ENCODE measurements around the gene RNU5B-1. TPM values are rescaled to one million over a fixed set of nuclear protein-coding genes. Genes with fewer than 3 reads are reported as not detected.

The RNU5B-1 gene
- total and polyA plus RNA-seq, 10 donors = 24.2 to 62.3 (median 32.6) TPM; not detected in 6

DNA sequence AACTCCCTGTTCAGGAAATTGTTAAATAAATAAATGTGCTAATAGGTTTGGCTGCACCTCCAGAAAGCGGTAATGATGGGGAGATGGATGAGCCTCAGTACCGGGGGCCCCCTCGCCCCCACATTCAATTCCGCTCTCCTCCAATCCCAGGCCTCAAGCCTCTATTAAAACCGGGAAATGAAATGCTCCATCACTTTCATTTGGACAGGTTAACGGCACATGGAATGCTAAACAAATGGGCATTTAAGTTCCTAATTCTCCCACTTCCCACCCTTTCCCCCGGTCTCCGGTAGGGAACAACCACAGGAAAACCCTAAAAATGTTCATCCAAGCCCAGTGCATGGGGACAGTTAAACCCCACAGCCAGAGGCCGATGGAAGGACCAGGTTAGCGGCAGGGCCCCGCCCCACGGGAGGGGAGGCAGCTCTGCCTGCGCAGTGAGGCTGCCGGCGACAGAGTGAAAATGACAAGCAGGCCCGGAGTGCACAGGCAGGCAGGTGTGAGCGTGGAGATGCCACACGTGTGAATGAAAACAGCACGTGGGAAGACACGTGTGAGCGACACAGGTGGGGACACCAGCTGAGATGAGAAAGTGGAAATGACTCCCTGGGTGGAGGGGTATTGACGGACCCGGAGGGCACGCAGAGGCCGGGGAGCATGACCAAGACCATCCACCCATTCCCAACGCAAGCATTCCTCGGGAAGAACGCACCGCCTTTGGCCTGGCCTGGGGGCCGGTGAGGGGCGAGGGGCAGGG is 28.1 kb downstream of the RNU5B-1 start:
- Histone ChIP-seq H3K4me1 (no peaks in the 10 kb centered on the region), H3K27ac (no peak overlapping the region), H3K9me3 (no peaks in the 10 kb centered on the region), H3K4me3 (no peak overlapping the region), H3K27me3 (replicated peaks in 1 of 7) (peaks cover 0 to 27% (median 0%) of the 10 kb centered on the region in 7 donors), H3K36me3 (no peaks in the 10 kb centered on the region)
- TF ChIP-seq, protein P1, sequence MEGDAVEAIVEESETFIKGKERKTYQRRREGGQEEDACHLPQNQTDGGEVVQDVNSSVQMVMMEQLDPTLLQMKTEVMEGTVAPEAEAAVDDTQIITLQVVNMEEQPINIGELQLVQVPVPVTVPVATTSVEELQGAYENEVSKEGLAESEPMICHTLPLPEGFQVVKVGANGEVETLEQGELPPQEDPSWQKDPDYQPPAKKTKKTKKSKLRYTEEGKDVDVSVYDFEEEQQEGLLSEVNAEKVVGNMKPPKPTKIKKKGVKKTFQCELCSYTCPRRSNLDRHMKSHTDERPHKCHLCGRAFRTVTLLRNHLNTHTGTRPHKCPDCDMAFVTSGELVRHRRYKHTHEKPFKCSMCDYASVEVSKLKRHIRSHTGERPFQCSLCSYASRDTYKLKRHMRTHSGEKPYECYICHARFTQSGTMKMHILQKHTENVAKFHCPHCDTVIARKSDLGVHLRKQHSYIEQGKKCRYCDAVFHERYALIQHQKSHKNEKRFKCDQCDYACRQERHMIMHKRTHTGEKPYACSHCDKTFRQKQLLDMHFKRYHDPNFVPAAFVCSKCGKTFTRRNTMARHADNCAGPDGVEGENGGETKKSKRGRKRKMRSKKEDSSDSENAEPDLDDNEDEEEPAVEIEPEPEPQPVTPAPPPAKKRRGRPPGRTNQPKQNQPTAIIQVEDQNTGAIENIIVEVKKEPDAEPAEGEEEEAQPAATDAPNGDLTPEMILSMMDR (IDR thresholded peaks at IDR 0.05 in 8 of 11, conservative IDR thresholded peaks at IDR 0.05 in 3 of 11) = no peak
- TF ChIP-seq POLR2A (IDR thresholded peaks at IDR 0.05) = no peak
- TF ChIP-seq POLR2AphosphoS5 (IDR thresholded peaks at IDR 0.05) = no peak
- WGBS, 5 donors = 88 to 93% (median 91%) methylated on average over 31 of the region's 31 CpGs
- peak; percentile 58 for DNase-seq
- intact Hi-C loops (cut with DNase I; ENCODE audit: low total_unique reads) = no loop called here

DNA sequence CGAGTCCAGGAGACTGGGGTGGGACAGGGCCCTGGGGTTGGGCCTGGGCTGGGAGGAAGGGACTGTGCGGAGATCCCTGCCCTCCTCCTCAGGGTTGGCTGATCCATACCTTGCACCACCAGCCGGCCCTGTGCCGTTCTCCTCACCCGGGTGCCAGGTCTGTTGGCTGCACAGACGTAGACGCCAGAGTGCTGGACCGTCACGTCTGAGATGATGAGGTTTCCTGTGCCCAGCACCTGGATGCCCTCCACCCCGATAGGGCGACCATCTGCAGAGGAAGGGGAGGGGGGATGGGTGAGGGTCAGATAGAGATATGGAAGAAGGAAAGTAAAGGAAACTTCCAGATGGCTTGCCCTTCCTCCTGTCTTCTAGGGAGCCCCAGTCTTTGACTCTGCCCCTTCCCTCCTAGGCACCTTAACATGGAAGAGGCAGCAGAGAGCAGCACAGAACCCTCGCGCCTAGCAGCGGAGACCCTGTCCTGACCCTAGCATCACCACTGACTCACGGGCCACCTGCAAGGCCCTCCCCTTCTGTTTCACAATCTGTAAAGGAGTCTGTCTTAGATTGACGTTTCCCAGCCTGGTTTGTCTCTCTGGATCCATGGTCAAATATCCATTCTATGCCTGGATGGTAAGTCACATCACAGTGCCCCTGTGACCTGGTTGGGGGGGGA is 28.8 kb downstream of the RNU5B-1 start:
- DNase-seq = peak; percentile 54
- Histone ChIP-seq H3K4me3 (no peak overlapping the region), H3K36me3 (no peaks in the 10 kb centered on the region), H3K9me3 (no peaks in the 10 kb centered on the region), H3K4me1 (no peaks in the 10 kb centered on the region), H3K27me3 (replicated peaks in 1 of 7) (peaks cover 0 to 34% (median 0%) of the 10 kb centered on the region in 7 donors), H3K27ac (no peak overlapping the region)
- WGBS, 5 donors = 73 to 84% (median 74%) methylated on average over 16 of the region's 16 CpGs
- intact Hi-C loops (cut with DNase I; ENCODE audit: low total_unique reads) = no loop called here
- no peak for TF ChIP-seq POLR2A (IDR thresholded peaks at IDR 0.05)
- TF ChIP-seq POLR2AphosphoS5 (IDR thresholded peaks at IDR 0.05) = no peak
- TF ChIP-seq, protein P1 (IDR thresholded peaks at IDR 0.05 in 8 of 11, conservative IDR thresholded peaks at IDR 0.05 in 3 of 11) = no peak

DNA sequence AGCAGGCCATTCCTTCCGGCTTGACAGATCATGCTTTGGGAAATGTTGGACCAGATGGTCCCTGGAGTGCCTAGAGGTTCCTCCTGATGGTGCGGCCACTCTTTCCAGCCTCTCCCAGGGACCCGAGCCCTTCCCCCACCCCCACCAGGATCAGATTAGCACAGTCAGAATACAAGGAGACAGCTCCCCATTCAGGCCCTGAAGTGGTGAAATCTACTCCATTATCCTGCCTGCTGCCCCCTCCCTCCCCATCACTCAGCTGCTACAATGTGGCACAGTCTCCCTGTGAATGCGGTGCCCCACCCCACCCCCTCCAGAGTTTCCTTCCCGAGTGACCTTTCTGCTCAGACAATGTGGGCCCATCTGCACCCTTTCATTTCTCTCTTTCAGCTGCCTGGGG is 29.4 kb downstream of the RNU5B-1 start:
- intact Hi-C loops (cut with DNase I; ENCODE audit: low total_unique reads) = no loop called here
- no peaks in the 10 kb centered on the region for H3K4me1 ChIP-seq
- no peak for DNase-seq
- no peak overlapping the region for H3K27ac ChIP-seq
- TF ChIP-seq, protein P1 (IDR thresholded peaks at IDR 0.05 in 8 of 11, conservative IDR thresholded peaks at IDR 0.05 in 3 of 11) = no peak
- TF ChIP-seq POLR2A (IDR thresholded peaks at IDR 0.05) (no peak), POLR2AphosphoS5 (IDR thresholded peaks at IDR 0.05) (no peak)
- no peaks in the 10 kb centered on the region for H3K9me3 ChIP-seq
- H3K4me3 ChIP-seq = no peak overlapping the region
- H3K36me3 ChIP-seq = no peaks in the 10 kb centered on the region
- 78 to 96% (median 83%) methylated on average over 5 of the region's 5 CpGs for WGBS, 5 donors
- peaks cover 0 to 39% (median 0%) of the 10 kb centered on the region in 7 donors for H3K27me3 ChIP-seq (replicated peaks in 1 of 7)

DNA sequence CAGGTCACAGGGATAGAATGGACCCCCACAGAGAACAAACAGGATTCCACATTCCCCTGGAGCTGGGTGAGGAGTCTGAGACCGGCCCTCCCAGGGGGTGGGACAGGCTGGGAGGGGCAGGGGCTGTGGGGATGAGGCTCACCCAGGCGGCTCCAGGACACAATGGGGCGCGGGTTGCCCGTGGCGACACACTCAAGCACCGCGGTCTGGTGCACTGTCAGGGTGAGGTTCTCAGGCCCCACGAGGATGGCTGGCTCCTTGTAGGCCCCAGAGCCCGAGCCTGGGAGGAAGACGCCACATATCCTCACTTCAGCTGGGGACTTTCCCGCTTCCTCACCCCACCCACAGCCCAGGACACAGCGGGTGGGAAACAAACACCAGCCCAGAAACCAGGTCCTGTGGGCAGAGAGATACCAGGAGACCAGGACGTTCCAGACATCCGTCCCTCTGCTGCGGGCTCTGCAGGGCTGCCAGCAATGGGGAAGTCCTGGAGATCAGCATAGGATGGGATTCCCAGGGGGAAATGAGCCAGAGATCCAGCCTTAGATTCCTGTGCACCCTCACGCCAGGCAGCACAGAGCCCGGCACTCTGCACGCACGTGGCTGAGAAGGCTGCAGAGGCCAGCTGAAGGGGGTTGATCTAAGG is 30.2 kb downstream of the RNU5B-1 start:
- Histone ChIP-seq H3K27ac (no peak overlapping the region), H3K4me1 (peaks cover 0 to 2% (median 0%) of the 10 kb centered on the region in 6 donors), H3K36me3 (no peaks in the 10 kb centered on the region), H3K4me3 (no peak overlapping the region), H3K9me3 (no peaks in the 10 kb centered on the region), H3K27me3 (replicated peaks in 1 of 7) (peaks cover 0 to 47% (median 0%) of the 10 kb centered on the region in 7 donors)
- intact Hi-C loops (cut with DNase I; ENCODE audit: low total_unique reads) = no loop called here
- 51 to 80% (median 70%) methylated on average over 14 to 20 of the region's 20 CpGs for WGBS, 5 donors
- peak; percentile 44 for DNase-seq
- TF ChIP-seq POLR2AphosphoS5 (IDR thresholded peaks at IDR 0.05) (no peak), POLR2A (IDR thresholded peaks at IDR 0.05) (no peak)
- TF ChIP-seq, protein P1 (IDR thresholded peaks at IDR 0.05 in 8 of 11, conservative IDR thresholded peaks at IDR 0.05 in 3 of 11) = no peak

Measured in spleen (tissue), 11 donors.